Measurements from ENCODE around the gene PPFIA1. TPM values are rescaled to one million over a fixed set of nuclear protein-coding genes. Genes with fewer than 3 reads are reported as not detected.
"Not testable (repeated sequence)": the region's sequence is repeated elsewhere in the genome, so short reads cannot be mapped to it uniquely, and the experiment has no call there.

Gene PPFIA1
- total RNA-seq, 2 experiments from 2014 or later, result 27.2 to 30.9 TPM

DNA sequence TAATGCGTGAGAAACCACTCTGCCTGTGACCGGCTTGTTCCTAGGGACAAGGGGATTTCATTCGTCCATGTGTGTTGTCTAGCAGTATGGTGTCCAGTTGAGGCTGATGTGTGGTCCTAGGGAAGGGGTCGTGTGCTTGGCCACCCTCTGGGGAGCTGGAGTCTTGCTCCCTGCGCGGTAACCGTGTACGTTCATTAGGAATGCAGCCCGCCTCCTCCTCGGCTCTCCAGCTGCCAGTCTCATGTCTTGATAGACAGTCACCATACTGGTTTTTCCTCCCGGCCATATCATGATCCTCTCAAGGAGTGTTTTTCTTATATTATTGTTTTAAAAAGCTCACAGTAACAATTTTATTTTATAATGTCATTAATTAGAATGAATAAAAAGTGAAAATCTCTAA is 133.8 kb downstream of the PPFIA1 start:
- no peaks in the 10 kb centered on the region for H3K9me3 Mint-ChIP-seq
- no peak for ATAC-seq
- H3K27me3 Mint-ChIP-seq, result peaks cover 19% of the 10 kb centered on the region
- no peak for DNase-seq
- TF ChIP-seq, protein P1, sequence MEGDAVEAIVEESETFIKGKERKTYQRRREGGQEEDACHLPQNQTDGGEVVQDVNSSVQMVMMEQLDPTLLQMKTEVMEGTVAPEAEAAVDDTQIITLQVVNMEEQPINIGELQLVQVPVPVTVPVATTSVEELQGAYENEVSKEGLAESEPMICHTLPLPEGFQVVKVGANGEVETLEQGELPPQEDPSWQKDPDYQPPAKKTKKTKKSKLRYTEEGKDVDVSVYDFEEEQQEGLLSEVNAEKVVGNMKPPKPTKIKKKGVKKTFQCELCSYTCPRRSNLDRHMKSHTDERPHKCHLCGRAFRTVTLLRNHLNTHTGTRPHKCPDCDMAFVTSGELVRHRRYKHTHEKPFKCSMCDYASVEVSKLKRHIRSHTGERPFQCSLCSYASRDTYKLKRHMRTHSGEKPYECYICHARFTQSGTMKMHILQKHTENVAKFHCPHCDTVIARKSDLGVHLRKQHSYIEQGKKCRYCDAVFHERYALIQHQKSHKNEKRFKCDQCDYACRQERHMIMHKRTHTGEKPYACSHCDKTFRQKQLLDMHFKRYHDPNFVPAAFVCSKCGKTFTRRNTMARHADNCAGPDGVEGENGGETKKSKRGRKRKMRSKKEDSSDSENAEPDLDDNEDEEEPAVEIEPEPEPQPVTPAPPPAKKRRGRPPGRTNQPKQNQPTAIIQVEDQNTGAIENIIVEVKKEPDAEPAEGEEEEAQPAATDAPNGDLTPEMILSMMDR (IDR thresholded peaks at IDR 0.05), result no peak
- H3K4me3 Mint-ChIP-seq, result no peak overlapping the region
- ChIA-PET CTCF (no interaction called here), POLR2A (no interaction called here)
- H3K4me1 Mint-ChIP-seq (ENCODE audit: low read depth), result peaks cover 23% of the 10 kb centered on the region
- intact Hi-C loops (cut with micrococcal nuclease), result no loop called here
- H3K36me3 Mint-ChIP-seq (ENCODE audit: low read depth), result peaks cover 5% of the 10 kb centered on the region
- no peak overlapping the region for H3K27ac Mint-ChIP-seq

- Mint-ChIP-seq H3K36me3 (ENCODE audit: low read depth) (peaks cover 11% of the 10 kb centered on the region), H3K4me1 (ENCODE audit: low read depth) (peaks cover 11% of the 10 kb centered on the region), H3K27me3 (peaks cover 7% of the 10 kb centered on the region), H3K4me3 (no peak overlapping the region), H3K27ac (no peak overlapping the region), H3K9me3 (no peaks in the 10 kb centered on the region)
- ATAC-seq, result no peak
- ChIA-PET CTCF (no interaction called here), POLR2A (no interaction called here)
- TF ChIP-seq, protein P1 (IDR thresholded peaks at IDR 0.05), result no peak
- no peak for DNase-seq
- intact Hi-C loops (cut with micrococcal nuclease), result no loop called here
These were observed 135.3 kb downstream of the PPFIA1 start for GRCh38 chr11:70405679-70406395.

DNA sequence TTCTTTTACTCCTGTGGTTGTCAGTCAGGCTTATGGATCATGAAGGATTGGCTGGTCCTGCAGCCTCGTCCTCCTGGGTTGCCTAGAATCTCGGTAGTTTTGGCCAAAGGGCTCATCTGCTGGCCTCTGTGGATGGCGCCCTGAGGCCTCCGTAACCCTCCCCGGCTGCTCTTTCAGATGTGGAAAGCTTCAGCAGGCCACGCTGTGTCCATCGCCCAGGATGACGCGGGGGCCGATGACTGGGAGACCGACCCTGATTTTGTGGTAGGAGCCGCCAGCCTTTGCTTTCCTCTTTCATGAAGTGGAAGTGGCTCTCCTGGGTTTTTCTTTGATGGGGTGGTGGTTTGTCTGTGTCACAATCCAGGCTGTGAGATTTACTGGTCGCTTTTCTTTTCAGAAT is 136.6 kb downstream of the PPFIA1 start:
- peaks cover 5% of the 10 kb centered on the region for H3K27me3 Mint-ChIP-seq
- no peaks in the 10 kb centered on the region for H3K9me3 Mint-ChIP-seq
- TF ChIP-seq, protein P1 (IDR thresholded peaks at IDR 0.05), result no peak

GRCh38 chr11:70407814-70408213 is 137.3 kb downstream of the PPFIA1 start:
- Mint-ChIP-seq H3K9me3 (no peaks in the 10 kb centered on the region), H3K36me3 (ENCODE audit: low read depth) (peaks cover 13% of the 10 kb centered on the region), H3K4me3 (no peak overlapping the region), H3K4me1 (ENCODE audit: low read depth) (peaks cover 2% of the 10 kb centered on the region), H3K27me3 (peaks cover 5% of the 10 kb centered on the region), H3K27ac (no peak overlapping the region)
- ChIA-PET POLR2A (no interaction called here), CTCF (no interaction called here)
- ATAC-seq, result no peak
- intact Hi-C loops (cut with micrococcal nuclease), result no loop called here
- DNase-seq, result no peak
- TF ChIP-seq, protein P1 (IDR thresholded peaks at IDR 0.05), result no peak

More for the DNA sequence above, 136.6 kb downstream of the PPFIA1 start:
- ChIA-PET POLR2A (no interaction called here), CTCF (no interaction called here)
- H3K4me3 Mint-ChIP-seq, result no peak overlapping the region
- ATAC-seq (no peak), DNase-seq (no peak)
- intact Hi-C loops (cut with micrococcal nuclease), result no loop called here
- no peak overlapping the region for H3K27ac Mint-ChIP-seq
- H3K36me3 Mint-ChIP-seq (ENCODE audit: low read depth), result peaks cover 11% of the 10 kb centered on the region
- H3K4me1 Mint-ChIP-seq (ENCODE audit: low read depth), result peaks cover 9% of the 10 kb centered on the region

DNA sequence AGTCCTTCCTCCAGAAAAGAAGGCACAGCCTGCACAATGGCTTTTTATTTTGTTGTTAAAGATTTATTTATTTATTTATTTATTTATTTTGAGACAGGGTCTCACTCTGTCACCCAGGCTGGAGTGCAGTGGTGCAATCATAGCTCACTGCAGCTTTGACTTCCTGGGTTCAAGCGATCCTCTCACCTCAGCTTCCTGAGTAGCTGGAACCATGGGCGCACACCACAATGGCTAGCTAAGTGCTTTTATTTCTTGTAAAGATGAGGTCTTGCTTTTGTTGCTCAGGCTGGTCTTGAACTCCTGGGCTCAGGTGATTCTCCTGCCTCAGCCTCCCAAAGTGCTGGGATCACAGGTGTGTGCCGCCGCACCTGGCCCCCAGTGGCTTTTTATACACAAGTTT is 137.8 kb downstream of the PPFIA1 start:
- CTCF ChIA-PET, H3K4me3 Mint-ChIP-seq: not testable (repeated sequence)

More for the DNA sequence above, 137.8 kb downstream of the PPFIA1 start:
- POLR2A ChIA-PET; H3K27ac Mint-ChIP-seq; H3K9me3 Mint-ChIP-seq; DNase-seq; H3K27me3 Mint-ChIP-seq; ATAC-seq; H3K4me1 Mint-ChIP-seq (ENCODE audit: low read depth); intact Hi-C loops (cut with micrococcal nuclease): not testable (repeated sequence)
- H3K36me3 Mint-ChIP-seq (ENCODE audit: low read depth), result peaks cover 13% of the 10 kb centered on the region

All from activated CD8-positive, alpha-beta T cell treated with anti-CD3 and anti-CD28 coated beads for 36 hours (primary cell).